GM12878 (cell line): ENCODE results near the gene CBY3. TPM values are rescaled to one million over a fixed set of nuclear protein-coding genes. Genes with fewer than 3 reads are reported as not detected.
A peak's percentile ranks its signal among the peaks of the same experiment; 100 is the strongest.
"Not testable (repeated sequence)": the region's sequence is repeated elsewhere in the genome, so short reads cannot be mapped to it uniquely, and the experiment has no call there.

Source experiments
- ATAC-seq: fragments of 200-7000 bp; cut with Tn5 transposase; 3 replicates; pipeline ENCODE4 v1.9.1; 2020; ENCODE audit warnings: mild to moderate bottlenecking, moderate library complexity
- BruUV-seq: library from RNA; stranded (reverse); fragments of 400-500 nt; replicated peaks from 2 replicates; lab custom pipeline; 2021; lab: Mats Ljungman, UMichigan
- CTCF ChIA-PET: fragments of 300-600 bp; sonication (Branson Sonifier 250); formaldehyde crosslinking; extraction: SDS; loops from one replicate; lab custom pipeline; 2021; ENCODE audit warnings: inconsistent platforms; lab: Yijun Ruan, JAX
- POLR2A ChIA-PET: fragments of 350-600 bp; formaldehyde crosslinking; extraction: SDS; loops from one replicate; lab custom pipeline; 2021; ENCODE audit warnings: inconsistent platforms; lab: Charles Lee
- RAD21 ChIA-PET: fragments of 300-600 bp; sonication (Branson Sonifier 250); formaldehyde crosslinking; loops from one replicate; lab custom pipeline; 2023; ENCODE audit warnings: antibody characterized with exemption; ENCODE audit not compliant: unreplicated experiment; lab: Charles Lee
- SMC1A ChIA-PET: fragments of 300-600 bp; sonication (Branson Sonifier 250); formaldehyde crosslinking; loops from one replicate; lab custom pipeline; 2023; ENCODE audit not compliant: unreplicated experiment, uncharacterized antibody; lab: Charles Lee
- DNase-seq: peaks from one replicate; pipeline ENCODE4 v3.0.0-alpha.2; 2011; ENCODE audit warnings: low read depth, low spot score
- FAIRE-seq: peaks from 3 replicates; lab custom pipeline; 2011; peaks lifted over from hg19 to GRCh38; lab: Jason Lieb, UNC
- H2AFZ ChIP-seq: 2 replicates; pipeline ENCODE4 v1.6.0; 2011; ENCODE audit warnings: low read depth, low read length, control low read depth; ENCODE audit not compliant: control insufficient read depth
- H3K27ac ChIP-seq: 2 replicates; pipeline ENCODE4 v1.5.1; 2011; ENCODE audit warnings: control low read depth; ENCODE audit not compliant: control insufficient read depth, insufficient read depth
- H3K27me3 ChIP-seq, 2 experiments: replicated peaks in 1 of 2; 2 replicates each; pipeline versions ENCODE4 v1.6.0 to v1.6.1; 2011; ENCODE audit warnings: low read length in 1 of 2; ENCODE audit not compliant: control insufficient read depth in 2 of 2, insufficient read depth in 2 of 2
- H3K36me3 ChIP-seq, 2 experiments: 2 replicates each; pipeline ENCODE4 v1.5.1; 2011; ENCODE audit warnings: low read length in 1 of 2; ENCODE audit not compliant: control insufficient read depth in 2 of 2, insufficient read depth in 2 of 2
- H3K4me1 ChIP-seq: 2 replicates; pipeline ENCODE4 v1.6.1; 2011; ENCODE audit warnings: mild to moderate bottlenecking, low read length, moderate library complexity, mixed read lengths; ENCODE audit not compliant: control insufficient read depth, insufficient read depth
- H3K4me2 ChIP-seq: 2 replicates; pipeline ENCODE4 v1.6.0; 2011; ENCODE audit warnings: control low read depth; ENCODE audit not compliant: control insufficient read depth, insufficient read depth
- H3K4me3 ChIP-seq: fragments of 200-600 bp; sonication (generic); 2 replicates; pipeline ENCODE4 v1.5.1; 2016
- H3K79me2 ChIP-seq: 2 replicates; pipeline ENCODE4 v1.6.0; 2011; ENCODE audit warnings: low read length; ENCODE audit not compliant: control insufficient read depth, insufficient read depth
- H3K9ac ChIP-seq: 2 replicates; pipeline ENCODE4 v1.8.0; 2011; ENCODE audit warnings: low read length, control low read depth, mixed read lengths; ENCODE audit not compliant: control insufficient read depth, insufficient read depth
- H3K9me3 ChIP-seq: replicated peaks from 3 replicates; pipeline ENCODE4 v1.5.1; 2011; ENCODE audit warnings: mild to moderate bottlenecking, low read length; ENCODE audit not compliant: control insufficient read depth, insufficient read depth
- H4K20me1 ChIP-seq: 2 replicates; pipeline ENCODE4 v1.6.0; 2011; ENCODE audit not compliant: control insufficient read depth, insufficient read depth
- ZBTB40 ChIP-seq: fragments of 450-650 bp; IDR thresholded peaks from 2 replicates; pipeline ENCODE4 v1.6.1; 2016; ENCODE audit warnings: mild to moderate bottlenecking, moderate library complexity, borderline replicate concordance
- WGBS: methylation state at CpG from one replicate; pipeline ENCODE4 v1.1.6; 2016; ENCODE audit warnings: low lambda C conversion rate; ENCODE audit not compliant: insufficient replicate concordance, insufficient coverage; ENCODE audit errors: missing lambda C conversion rate; 5-methylcytosine and 5-hydroxymethylcytosine counted together
- in situ Hi-C: fragments of 300-500 bp; cut with MboI; formaldehyde crosslinking; loops from 9 replicates; pipeline ENCODE4 v1.14.3; 2018; ENCODE audit warnings: mixed read lengths
- intact Hi-C: fragments of 100-400 bp; cut with micrococcal nuclease; formaldehyde crosslinking; loops from one replicate; pipeline ENCODE4 v1.14.2; 2022; ENCODE audit not compliant: unreplicated experiment
- polyA plus RNA-seq, 11 experiments: library from polyadenylated mRNA; depleted of rRNA in 4 of 11; unstranded in 6 of 11; stranded (reverse) in 5 of 11; fragments of >200 nt; fragmentation: Nextera tagmentation in 4 of 11; fragmentation: Illumina TruSeq in 1 of 11; extraction: Ambion mirVana in 4 of 11; extraction: Trizol in 1 of 11; gene quantifications; 1 replicate in 1 of 11; 2 replicates in 10 of 11; pipeline versions ENCODE4 v1.2.1 to v1.2.3, GENCODE V29; 2011 to 2016; ENCODE audit warnings: inconsistent platforms in 2 of 11, missing spikeins in 2 of 11, low read depth in 1 of 11
- total RNA-seq, 4 experiments: library from RNA; depleted of rRNA in 3 of 4; stranded (reverse); fragments of >200 nt in 3 of 4; fragmentation: Illumina TruSeq in 1 of 4; extraction: Trizol in 1 of 4; gene quantifications; 2 replicates each; pipeline versions ENCODE4 v1.2.1 to v1.2.3, GENCODE V29; 2013 to 2021
- TF ChIP-seq, protein P1 (sequence below): fragments of 450-650 bp; IDR thresholded peaks from 2 replicates; pipeline ENCODE4 v1.6.1; 2016; ENCODE audit warnings: mild to moderate bottlenecking

Gene CBY3
- total and polyA plus RNA-seq, 10 of the 15 experiments (the other 5 are each of a cell fraction or from before 2014, with no cell fraction given), result 0.10 to 1.2 (median 0.47) TPM; not detected in 5

GRCh38 chr5:179697543-179697942 lies 16.7 kb upstream of the CBY3 start:
- Histone ChIP-seq H3K27ac (peak overlapping the region; percentile 97), H2AFZ (peak overlapping the region; percentile 57), H3K79me2 (peaks cover 41% of the 10 kb centered on the region), H3K4me3 (peak overlapping the region; percentile 72), H3K9ac (peak overlapping the region; percentile 96), H3K4me2 (peak overlapping the region; percentile 46), H3K4me1 (peaks cover 14% of the 10 kb centered on the region)
- DNase-seq, H3K36me3 ChIP-seq, H3K27me3 ChIP-seq, intact Hi-C loops, H4K20me1 ChIP-seq, ATAC-seq, BruUV-seq, FAIRE-seq, in situ Hi-C loops, H3K9me3 ChIP-seq: not testable (repeated sequence)
- WGBS, result 47% methylated on average over 15 of the region's 15 CpGs
- POLR2A ChIA-PET, result interaction anchor here (0.8 to 2.1 kb wide), 9 partner anchors 8 to 147 kb away, joined by 3 to 14 read pairs (median 4); partner anchors contain the start of genes MAML1 and RUFY1
- TF ChIP-seq, protein P1, sequence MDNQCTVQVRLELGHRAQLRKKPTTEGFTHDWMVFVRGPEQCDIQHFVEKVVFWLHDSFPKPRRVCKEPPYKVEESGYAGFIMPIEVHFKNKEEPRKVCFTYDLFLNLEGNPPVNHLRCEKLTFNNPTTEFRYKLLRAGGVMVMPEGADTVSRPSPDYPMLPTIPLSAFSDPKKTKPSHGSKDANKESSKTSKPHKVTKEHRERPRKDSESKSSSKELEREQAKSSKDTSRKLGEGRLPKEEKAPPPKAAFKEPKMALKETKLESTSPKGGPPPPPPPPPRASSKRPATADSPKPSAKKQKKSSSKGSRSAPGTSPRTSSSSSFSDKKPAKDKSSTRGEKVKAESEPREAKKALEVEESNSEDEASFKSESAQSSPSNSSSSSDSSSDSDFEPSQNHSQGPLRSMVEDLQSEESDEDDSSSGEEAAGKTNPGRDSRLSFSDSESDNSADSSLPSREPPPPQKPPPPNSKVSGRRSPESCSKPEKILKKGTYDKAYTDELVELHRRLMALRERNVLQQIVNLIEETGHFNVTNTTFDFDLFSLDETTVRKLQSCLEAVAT, result peak; percentile 95
- 0 out of 2 replicates have a peak, but pooled peaks have one; percentile 37 for TF ChIP-seq ZBTB40
- RAD21 ChIA-PET, result interaction anchor here (1.6 to 2.0 kb wide), 2 partner anchors 18 to 35 kb away, joined by 4 to 11 read pairs; partner anchors contain the start of gene MAML1
- SMC1A ChIA-PET, result interaction anchor here (1.0 to 3.0 kb wide), 4 partner anchors 13 to 74 kb away, joined by 3 to 15 read pairs (median 4); partner anchors contain the start of genes CBY3 and HNRNPH1
- CTCF ChIA-PET, result interaction anchor here (2.4 kb wide), 1 partner anchor 18 kb away, joined by 24 read pairs; the partner anchor contains the start of gene CBY3
